GM20431 (cell line): ENCODE data around the gene LEFTY1.
"Not testable (repeated sequence)": the region's sequence is repeated elsewhere in the genome, so short reads cannot be mapped to it uniquely, and the experiment has no call there.

ENCODE experiments used
- in situ Hi-C: fragments of 300-500 bp; cut with MseI, MboI; formaldehyde crosslinking; loops from one replicate; pipeline ENCODE4 v1.15.0; 2020; ENCODE audit warnings: low sequenced_read_pairs; ENCODE audit not compliant: unreplicated experiment

LEFTY1 gene

GRCh38 chr1:225888898-225889601 is at the start of gene LEFTY1:
Gene LEFTY1 (minus strand): TSS chr1:225889146. CDS start chr1:225889066, 80 bp downstream.
- in situ Hi-C loops, result no loop called here

- in situ Hi-C loops, result no loop called here
These were observed 48.4 kb upstream of the LEFTY1 start for GRCh38 chr1:225937048-225937968.

- in situ Hi-C loops, result no loop called here
These were observed 47.6 kb upstream of the LEFTY1 start for GRCh38 chr1:225936523-225936922.

GRCh38 chr1:225936086-225936485 is 47.1 kb upstream of the LEFTY1 start:
- in situ Hi-C loops, result not testable (repeated sequence)

- in situ Hi-C loops, result no loop called here
These were observed 45.8 kb upstream of the LEFTY1 start for GRCh38 chr1:225934711-225935110.

- in situ Hi-C loops, result no loop called here
These were observed 44.1 kb upstream of the LEFTY1 start for GRCh38 chr1:225933072-225933471.

GRCh38 chr1:225931270-225932136 is 42.6 kb upstream of the LEFTY1 start:
- in situ Hi-C loops, result no loop called here

- in situ Hi-C loops, result no loop called here
These were observed 41.6 kb upstream of the LEFTY1 start for GRCh38 chr1:225930566-225930965.

- in situ Hi-C loops, result not testable (repeated sequence)
These were observed 40.5 kb upstream of the LEFTY1 start for GRCh38 chr1:225929462-225929861.

- in situ Hi-C loops, result no loop called here
These were observed 39.5 kb upstream of the LEFTY1 start for GRCh38 chr1:225928186-225929175.

- in situ Hi-C loops, result no loop called here
These were observed 37.7 kb upstream of the LEFTY1 start for GRCh38 chr1:225926551-225927113.

GRCh38 chr1:225923692-225924555 is 35.0 kb upstream of the LEFTY1 start, which contains the start of gene PYCR2:
Gene PYCR2 (minus strand): TSS chr1:225924250. CDS start chr1:225924110, 140 bp downstream.
- in situ Hi-C loops, result no loop called here

- in situ Hi-C loops, result no loop called here
These were observed 34.4 kb upstream of the LEFTY1 start for GRCh38 chr1:225923381-225923691.

GRCh38 chr1:225921734-225922709 is 33.1 kb upstream of the LEFTY1 start:
- in situ Hi-C loops, result no loop called here

GRCh38 chr1:225919906-225920305 is 31.0 kb upstream of the LEFTY1 start:
- in situ Hi-C loops, result no loop called here

- in situ Hi-C loops, result no loop called here
These were observed 29.3 kb upstream of the LEFTY1 start for GRCh38 chr1:225918280-225918679.

- in situ Hi-C loops, result no loop called here
These were observed 28.6 kb upstream of the LEFTY1 start for GRCh38 chr1:225917536-225917935.
